ENCODE measurements around the gene SLC39A13. TPM values are rescaled to one million over a fixed set of nuclear protein-coding genes. Genes with fewer than 3 reads are reported as not detected.

Gene SLC39A13
- total and polyA plus RNA-seq, 2 experiments from 2014 or later = 175 to 189 TPM

GRCh38 chr11:47447906-47448305 lies 39.5 kb downstream of the SLC39A13 start:
- no peaks in the 10 kb centered on the region for H3K9me3 ChIP-seq (ENCODE audit: low read depth)
- no peak overlapping the region for H3K9ac ChIP-seq
- DNase-seq = no peak
- no peaks in the 10 kb centered on the region for H4K20me1 ChIP-seq (ENCODE audit: insufficient read depth)
- no peaks in the 10 kb centered on the region for H3K36me3 ChIP-seq (ENCODE audit: low read depth)
- no peaks in the 10 kb centered on the region for H3K79me2 ChIP-seq (ENCODE audit: insufficient read depth)
- H3K27me3 ChIP-seq (replicated peaks; ENCODE audit: insufficient read depth) = no peaks in the 10 kb centered on the region
- H2AFZ ChIP-seq = no peak overlapping the region
- WGBS, 2 experiments (ENCODE audit: low coverage in 1 of 2, low lambda C conversion rate in 2 of 2, missing lambda C conversion rate in 2 of 2) = 90 to 95% methylated on average over 5 to 8 of the region's 12 CpGs
- H3K4me2 ChIP-seq (ENCODE audit: unreplicated experiment) = no peak overlapping the region
- H3K4me3 ChIP-seq = no peak overlapping the region
- H3K4me1 ChIP-seq (ENCODE audit: insufficient read depth) = no peaks in the 10 kb centered on the region
- TF ChIP-seq EZH2phosphoT487 (IDR thresholded peaks at IDR 0.05; ENCODE audit: insufficient read depth, low read depth) (no peak), EZH2 (IDR thresholded peaks at IDR 0.05; ENCODE audit: insufficient read depth, poor library complexity, severe bottlenecking) (no peak)
- no peak overlapping the region for H3K27ac ChIP-seq
- no peaks in the 10 kb centered on the region for H3K9me2 ChIP-seq (ENCODE audit: insufficient read depth)
- H3F3A ChIP-seq (ENCODE audit: insufficient read depth) = no peaks in the 10 kb centered on the region
- in situ Hi-C loops (cut with MboI) = loop anchor here (10.0 kb wide), 1 partner anchor 73 kb away; the partner anchor contains the start of gene SPI1

DNA sequence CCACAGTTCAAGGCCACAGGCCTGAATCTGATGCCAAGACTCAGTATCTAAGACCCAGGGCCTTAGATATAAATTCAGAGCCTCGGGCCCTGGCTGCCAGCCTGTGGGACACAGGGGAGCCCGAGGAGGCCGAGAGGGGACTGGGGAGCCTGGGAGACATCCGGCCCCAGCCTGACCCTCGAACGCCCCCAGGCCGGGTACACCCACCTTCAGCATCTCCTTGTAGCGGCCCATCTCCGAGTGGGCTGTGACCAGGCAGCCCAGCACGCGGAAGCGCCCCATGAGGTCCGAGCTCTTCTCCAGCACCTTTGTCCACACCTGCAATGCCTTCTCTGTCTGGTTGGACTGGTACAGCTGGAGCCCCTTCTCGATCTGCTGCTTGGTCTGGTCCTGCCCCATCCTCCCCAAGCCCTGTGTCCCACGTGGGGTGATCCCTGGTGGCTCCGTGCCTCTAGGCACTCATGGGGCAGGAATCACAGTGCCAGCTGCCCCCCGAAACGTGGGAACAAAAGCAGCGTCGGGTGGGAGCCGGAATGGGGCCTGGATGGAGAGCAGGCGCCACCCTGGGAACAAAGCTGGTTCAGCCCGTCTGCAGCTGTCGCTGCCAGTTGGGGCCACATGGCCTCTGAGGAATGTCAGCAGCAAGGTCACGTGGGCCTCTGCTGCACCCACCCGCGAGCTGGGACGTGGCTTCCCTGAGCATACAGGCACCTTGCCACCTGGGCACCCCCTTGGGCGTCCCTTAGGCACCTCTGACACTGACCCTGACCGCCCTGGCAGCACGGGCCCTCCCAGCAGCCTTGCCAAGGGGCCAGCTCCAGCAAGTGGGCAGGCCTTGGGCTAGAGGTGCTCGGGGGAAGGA lies 40.4 kb downstream of the SLC39A13 start, which contains the start of gene RAPSN:
Gene RAPSN, minus strand, starts transcription at position 571 of the 862 bp plus-strand sequence. Its CDS starts 172 bp downstream, at position 399.
- Histone ChIP-seq H3K4me3 (no peak within 1 kb of the TSS), H4K20me1 (ENCODE audit: insufficient read depth) (no peaks in the 10 kb centered on the region), H3K27ac (no peak within 1 kb of the TSS), H3K27me3 (replicated peaks; ENCODE audit: insufficient read depth) (no peaks in the 10 kb centered on the region), H3K4me2 (ENCODE audit: unreplicated experiment) (no peak within 1 kb of the TSS), H3K4me1 (ENCODE audit: insufficient read depth) (no peaks in the 10 kb centered on the region), H2AFZ (no peak within 1 kb of the TSS), H3K36me3 (ENCODE audit: low read depth) (no peaks in the 10 kb centered on the region), H3K9me3 (ENCODE audit: low read depth) (no peaks in the 10 kb centered on the region), H3K79me2 (ENCODE audit: insufficient read depth) (no peaks in the 10 kb centered on the region), H3K9ac (no peak within 1 kb of the TSS), H3K9me2 (ENCODE audit: insufficient read depth) (no peaks in the 10 kb centered on the region), H3F3A (ENCODE audit: insufficient read depth) (no peaks in the 10 kb centered on the region)
- in situ Hi-C loops (cut with MboI) = loop anchor here (10.0 kb wide), 1 partner anchor 74 kb away; the partner anchor contains the start of gene SPI1
- TF ChIP-seq EZH2 (IDR thresholded peaks at IDR 0.05; ENCODE audit: insufficient read depth, poor library complexity, severe bottlenecking) = no peak
- TF ChIP-seq EZH2phosphoT487 (IDR thresholded peaks at IDR 0.05; ENCODE audit: insufficient read depth, low read depth) = no peak
- DNase-seq = no peak
- 75 to 79% methylated on average over 31 to 32 of the region's 32 CpGs for whole genome bisulfite sequencing, 2 experiments (ENCODE audit: low coverage in 1 of 2, low lambda C conversion rate in 2 of 2, missing lambda C conversion rate in 2 of 2)

- in situ Hi-C loops (cut with MboI) = loop anchor here (10.0 kb wide), 1 partner anchor 75 kb away; the partner anchor contains the start of gene SPI1
- Histone ChIP-seq H3K4me1 (ENCODE audit: insufficient read depth) (no peaks in the 10 kb centered on the region), H3K27me3 (replicated peaks; ENCODE audit: insufficient read depth) (no peaks in the 10 kb centered on the region), H2AFZ (no peak overlapping the region), H3K4me2 (ENCODE audit: unreplicated experiment) (no peak overlapping the region), H3K36me3 (ENCODE audit: low read depth) (no peaks in the 10 kb centered on the region), H3K27ac (no peak overlapping the region), H3K4me3 (no peak overlapping the region), H3F3A (ENCODE audit: insufficient read depth) (0 out of 2 replicates have a peak, but pooled peaks cover under 1% of the 10 kb centered on the region), H3K79me2 (ENCODE audit: insufficient read depth) (no peaks in the 10 kb centered on the region), H3K9me2 (ENCODE audit: insufficient read depth) (no peaks in the 10 kb centered on the region), H3K9me3 (ENCODE audit: low read depth) (no peaks in the 10 kb centered on the region), H4K20me1 (ENCODE audit: insufficient read depth) (no peaks in the 10 kb centered on the region), H3K9ac (no peak overlapping the region)
- WGBS, 2 experiments (ENCODE audit: low coverage in 1 of 2, low lambda C conversion rate in 2 of 2, missing lambda C conversion rate in 2 of 2) = 78 to 83% methylated on average over 8 of the region's 8 CpGs
- no peak for DNase-seq
- TF ChIP-seq EZH2phosphoT487 (IDR thresholded peaks at IDR 0.05; ENCODE audit: insufficient read depth, low read depth) (no peak), EZH2 (IDR thresholded peaks at IDR 0.05; ENCODE audit: insufficient read depth, poor library complexity, severe bottlenecking) (no peak)
Measured at GRCh38 chr11:47449541-47449940, 41.2 kb downstream of the SLC39A13 start.

- no peaks in the 10 kb centered on the region for H3K9me2 ChIP-seq (ENCODE audit: insufficient read depth)
- H4K20me1 ChIP-seq (ENCODE audit: insufficient read depth) = no peaks in the 10 kb centered on the region
- H3K4me2 ChIP-seq (ENCODE audit: unreplicated experiment) = no peak overlapping the region
- H2AFZ ChIP-seq = no peak overlapping the region
- no peak overlapping the region for H3K9ac ChIP-seq
- no peaks in the 10 kb centered on the region for H3K4me1 ChIP-seq (ENCODE audit: insufficient read depth)
- H3F3A ChIP-seq (ENCODE audit: insufficient read depth) = peaks cover 12% of the 10 kb centered on the region; the same call in 1 of the 2 replicates
- no peaks in the 10 kb centered on the region for H3K27me3 ChIP-seq (replicated peaks; ENCODE audit: insufficient read depth)
- no peaks in the 10 kb centered on the region for H3K79me2 ChIP-seq (ENCODE audit: insufficient read depth)
- no peak for DNase-seq
- in situ Hi-C loops (cut with MboI) = no loop called here
- H3K4me3 ChIP-seq = no peak overlapping the region
- TF ChIP-seq EZH2 (IDR thresholded peaks at IDR 0.05; ENCODE audit: insufficient read depth, poor library complexity, severe bottlenecking) (no peak), EZH2phosphoT487 (IDR thresholded peaks at IDR 0.05; ENCODE audit: insufficient read depth, low read depth) (no peak)
- no peaks in the 10 kb centered on the region for H3K36me3 ChIP-seq (ENCODE audit: low read depth)
- WGBS, 2 experiments (ENCODE audit: low coverage in 1 of 2, low lambda C conversion rate in 2 of 2, missing lambda C conversion rate in 2 of 2) = 72 to 74% methylated on average over 4 of the region's 4 CpGs
- no peaks in the 10 kb centered on the region for H3K9me3 ChIP-seq (ENCODE audit: low read depth)
- no peak overlapping the region for H3K27ac ChIP-seq
Measured at GRCh38 chr11:47451436-47451835, 43.0 kb downstream of the SLC39A13 start.

Measured in GM23248 (cell line).